CD4-positive, alpha-beta T cell (primary cell): ENCODE data around the gene SIGLEC6. TPM values are rescaled to one million over a fixed set of nuclear protein-coding genes. Genes with fewer than 3 reads are reported as not detected.

Source experiments
- ATAC-seq: fragments of 200-7000 bp; cut with Tn5 transposase; one replicate; pipeline ENCODE4 v1.10.0; 2022; ENCODE audit warnings: mild to moderate bottlenecking; ENCODE audit not compliant: poor library complexity
- CTCF ChIA-PET: fragments of 350-600 bp; sonication (Branson Sonifier 250); formaldehyde crosslinking; loops from one replicate; lab custom pipeline; 2021; ENCODE audit warnings: antibody characterized with exemption, inconsistent platforms; lab: Charles Lee
- POLR2A ChIA-PET: fragments of 350-600 bp; sonication (Branson Sonifier 250); formaldehyde crosslinking; loops from one replicate; lab custom pipeline; 2021; ENCODE audit warnings: antibody characterized with exemption, inconsistent platforms; lab: Charles Lee
- DNase-seq, 14 experiments: peaks; one replicate each; pipeline ENCODE4 v3.0.0-alpha.2; 2013 to 2020; ENCODE audit warnings: mixed read lengths in 2 of 14
- H3K27ac ChIP-seq, 2 donors: one replicate each; pipeline versions ENCODE4 v1.5.1 to v1.7.0; 2013; ENCODE audit warnings: low read length in 2 of 2, low read depth in 1 of 2, mild to moderate bottlenecking in 1 of 2
- H3K27me3 ChIP-seq, 2 experiments: 1 replicate in 1 of 2; 2 replicates in 1 of 2; pipeline versions ENCODE4 v1.6.1 to v1.7.0; 2013; ENCODE audit warnings: low read length in 2 of 2, control low read depth in 1 of 2, mild to moderate bottlenecking in 1 of 2, moderate library complexity in 1 of 2; ENCODE audit not compliant: insufficient read depth in 2 of 2, control insufficient read depth in 1 of 2
- H3K36me3 ChIP-seq: one replicate; pipeline ENCODE4 v1.6.1; 2013; ENCODE audit warnings: low read length, control low read depth; ENCODE audit not compliant: insufficient read depth
- H3K4me1 ChIP-seq: one replicate; pipeline ENCODE4 v1.6.1; 2013; ENCODE audit warnings: low read length, control low read depth; ENCODE audit not compliant: insufficient read depth
- H3K4me3 ChIP-seq: one replicate; pipeline ENCODE4 v1.5.1; 2013; ENCODE audit warnings: mild to moderate bottlenecking, low read length, moderate library complexity
- H3K9me3 ChIP-seq, 2 experiments: 1 replicate in 1 of 2; 2 replicates in 1 of 2; pipeline versions ENCODE4 v1.6.1 to v1.7.0; 2013; ENCODE audit warnings: low read length in 2 of 2, mild to moderate bottlenecking in 2 of 2, control low read depth in 1 of 2, moderate library complexity in 1 of 2; ENCODE audit not compliant: control insufficient read depth in 1 of 2, insufficient read depth in 1 of 2
- H3K27ac Mint-ChIP-seq: one replicate; pipeline ENCODE4 v1.8.0; 2020; ENCODE audit warnings: mixed read lengths
- H3K27me3 Mint-ChIP-seq: one replicate; pipeline ENCODE4 v1.8.0; 2021; ENCODE audit warnings: mixed read lengths
- H3K36me3 Mint-ChIP-seq: one replicate; pipeline ENCODE4 v1.8.0; 2021; ENCODE audit warnings: low read depth, mixed read lengths
- H3K4me1 Mint-ChIP-seq: one replicate; pipeline ENCODE4 v1.8.0; 2021; ENCODE audit warnings: low read depth, mixed read lengths
- H3K4me3 Mint-ChIP-seq: one replicate; pipeline ENCODE4 v1.8.0; 2020; ENCODE audit warnings: mild to moderate bottlenecking, mixed read lengths
- H3K9me3 Mint-ChIP-seq: one replicate; pipeline ENCODE4 v1.8.0; 2020; ENCODE audit warnings: mixed read lengths
- CTCF ChIP-seq: fragments of 200-600 bp; IDR thresholded peaks from one replicate; pipeline ENCODE4 v1.8.0; 2022; ENCODE audit warnings: antibody characterized with exemption, mild to moderate bottlenecking
- intact Hi-C, 2 experiments: fragments of 100-400 bp; cut with DNase I in 1 of 2; cut with micrococcal nuclease in 1 of 2; formaldehyde crosslinking; loops; one replicate each; pipeline versions ENCODE4 v1.15.1 to v1.9.0; 2023 to 2025; cut with DNase I, micrococcal nuclease
- total RNA-seq, 174 experiments: library from RNA in 2 of 174; stranded (reverse) in 2 of 174; gene quantifications; one replicate each; pipeline ENCODE4 v1.2.3 and lab custom pipeline; 2021 to 2026

The SIGLEC6 gene
- total RNA-seq, 2 experiments from 2014 or later: 0.14 to 0.36 TPM

DNA sequence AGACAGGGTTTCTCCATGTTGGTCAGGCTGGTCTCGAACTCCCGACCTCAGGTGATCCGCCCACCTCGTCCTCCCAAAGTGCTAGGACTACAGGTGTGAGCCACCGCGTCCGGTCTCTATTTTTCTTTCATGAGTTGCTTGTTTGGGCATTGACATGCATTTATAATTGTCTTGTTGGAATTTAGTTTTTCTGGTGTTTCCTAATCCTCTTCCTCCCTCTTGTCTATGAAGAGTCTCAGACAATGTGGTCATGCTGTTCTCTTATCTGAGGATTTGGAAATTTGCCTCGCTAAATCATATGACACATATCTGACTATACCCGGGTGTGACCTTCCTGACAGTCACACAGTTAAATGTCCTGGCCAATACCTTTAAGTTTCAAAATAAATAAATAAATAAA is 60.5 kb downstream of the SIGLEC6 start:
- no peak for ATAC-seq
- no peaks in the 10 kb centered on the region for H3K36me3 ChIP-seq
- no peak overlapping the region for H3K27ac Mint-ChIP-seq
- H3K36me3 Mint-ChIP-seq: no peaks in the 10 kb centered on the region
- no peak overlapping the region for H3K4me3 ChIP-seq
- H3K9me3 Mint-ChIP-seq: no peaks in the 10 kb centered on the region
- H3K27me3 Mint-ChIP-seq: peaks cover 20% of the 10 kb centered on the region
- H3K4me3 Mint-ChIP-seq: no peak overlapping the region
- no peaks in the 10 kb centered on the region for H3K9me3 ChIP-seq
- H3K27ac ChIP-seq: no peak overlapping the region
- DNase-seq: no peak
- CTCF ChIA-PET: no interaction called here
- intact Hi-C loops: loop anchor here in 1 of 2 experiments (5.0 kb wide), 1 partner anchor 766 kb away; no protein-coding TSS in a partner anchor
- H3K4me1 ChIP-seq: peaks cover 6% of the 10 kb centered on the region
- POLR2A ChIA-PET: no interaction called here
- TF ChIP-seq CTCF: no peak
- no peaks in the 10 kb centered on the region for H3K4me1 Mint-ChIP-seq
- peaks cover 7 to 8% of the 10 kb centered on the region in 2 experiments for H3K27me3 ChIP-seq

DNA sequence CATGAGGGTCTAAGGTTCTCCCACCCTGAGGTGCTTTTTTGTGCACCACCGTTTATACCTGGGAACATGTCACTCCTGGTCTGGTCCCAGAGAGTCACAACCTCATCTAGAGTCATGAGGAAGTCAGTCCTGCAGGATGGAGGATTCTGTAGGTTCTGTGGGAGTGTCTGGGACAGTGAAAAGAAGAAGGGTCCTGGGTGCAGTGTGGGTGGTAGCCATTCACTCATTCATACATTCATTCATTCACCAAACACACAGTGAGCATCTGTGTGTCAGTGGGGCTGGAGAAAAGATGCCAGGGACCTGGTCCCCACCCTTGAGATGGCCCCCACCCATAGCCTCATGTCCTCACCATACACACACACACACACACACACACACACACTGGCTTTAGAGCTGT is 61.8 kb downstream of the SIGLEC6 start:
- ChIA-PET POLR2A (no interaction called here), CTCF (no interaction called here)
- Mint-ChIP-seq H3K4me3 (no peak overlapping the region), H3K36me3 (no peaks in the 10 kb centered on the region), H3K27ac (no peak overlapping the region), H3K27me3 (peaks cover 22% of the 10 kb centered on the region), H3K9me3 (no peaks in the 10 kb centered on the region), H3K4me1 (no peaks in the 10 kb centered on the region)
- no peak overlapping the region for H3K4me3 ChIP-seq
- TF ChIP-seq CTCF: no peak
- DNase-seq (no peak), ATAC-seq (no peak)
- H3K27ac ChIP-seq: no peak overlapping the region
- peaks cover 6% of the 10 kb centered on the region for H3K4me1 ChIP-seq
- peaks cover 4 to 10% of the 10 kb centered on the region in 2 experiments for H3K27me3 ChIP-seq
- H3K36me3 ChIP-seq: no peaks in the 10 kb centered on the region
- H3K9me3 ChIP-seq: no peaks in the 10 kb centered on the region
- intact Hi-C loops: loop anchor here in 1 of 2 experiments (5.0 kb wide), 1 partner anchor 768 kb away; no protein-coding TSS in a partner anchor

DNA sequence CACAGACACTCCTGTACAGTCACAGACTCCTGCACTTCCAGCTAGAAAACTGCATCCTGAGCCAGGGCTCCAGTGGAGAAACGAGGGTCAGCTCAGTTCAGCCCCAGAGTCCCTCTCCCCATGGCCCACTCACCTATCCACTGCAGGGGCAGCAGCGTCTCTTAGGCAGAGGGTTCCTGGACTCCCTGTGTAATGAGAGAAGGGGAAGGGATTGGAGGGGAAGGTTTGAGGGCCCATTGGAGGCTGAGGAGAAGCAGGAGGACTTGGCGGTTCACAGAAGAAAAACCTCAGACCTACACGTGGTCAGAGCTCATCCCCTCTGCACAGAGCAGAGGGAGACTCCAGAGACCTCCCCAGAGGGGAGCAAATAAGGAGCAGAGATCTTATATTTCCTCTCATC is 62.3 kb downstream of the SIGLEC6 start:
- Mint-ChIP-seq H3K4me1 (no peaks in the 10 kb centered on the region), H3K4me3 (no peak overlapping the region), H3K27me3 (peaks cover 22% of the 10 kb centered on the region), H3K36me3 (no peaks in the 10 kb centered on the region), H3K27ac (no peak overlapping the region), H3K9me3 (no peaks in the 10 kb centered on the region)
- DNase-seq (no peak), ATAC-seq (no peak)
- CTCF ChIA-PET: no interaction called here
- POLR2A ChIA-PET: no interaction called here
- no peaks in the 10 kb centered on the region for H3K9me3 ChIP-seq
- H3K4me3 ChIP-seq: no peak overlapping the region
- H3K36me3 ChIP-seq: no peaks in the 10 kb centered on the region
- peaks cover 0 to 10% of the 10 kb centered on the region in 2 experiments for H3K27me3 ChIP-seq
- intact Hi-C loops: no loop called here
- no peak overlapping the region for H3K27ac ChIP-seq
- TF ChIP-seq CTCF: no peak
- H3K4me1 ChIP-seq: peaks cover 6% of the 10 kb centered on the region
